Retinal pigment epithelial cell (primary cell): Measurements from ENCODE around the gene NDUFA13.

Experiments used
- DNase-seq: peaks from one replicate; pipeline ENCODE4 v3.0.0-alpha.2; 2010; ENCODE audit warnings: low read depth
- H3K4me3 ChIP-seq: 2 replicates; pipeline ENCODE4 v1.5.1; 2011; ENCODE audit warnings: mild to moderate bottlenecking, low read length, control low read depth, moderate library complexity
- TF ChIP-seq, protein P1 (sequence below): conservative IDR thresholded peaks from 2 replicates; pipeline ENCODE4 v1.5.1; 2011; ENCODE audit warnings: low read depth, low read length, control low read depth, inconsistent platforms

The NDUFA13 gene

DNA sequence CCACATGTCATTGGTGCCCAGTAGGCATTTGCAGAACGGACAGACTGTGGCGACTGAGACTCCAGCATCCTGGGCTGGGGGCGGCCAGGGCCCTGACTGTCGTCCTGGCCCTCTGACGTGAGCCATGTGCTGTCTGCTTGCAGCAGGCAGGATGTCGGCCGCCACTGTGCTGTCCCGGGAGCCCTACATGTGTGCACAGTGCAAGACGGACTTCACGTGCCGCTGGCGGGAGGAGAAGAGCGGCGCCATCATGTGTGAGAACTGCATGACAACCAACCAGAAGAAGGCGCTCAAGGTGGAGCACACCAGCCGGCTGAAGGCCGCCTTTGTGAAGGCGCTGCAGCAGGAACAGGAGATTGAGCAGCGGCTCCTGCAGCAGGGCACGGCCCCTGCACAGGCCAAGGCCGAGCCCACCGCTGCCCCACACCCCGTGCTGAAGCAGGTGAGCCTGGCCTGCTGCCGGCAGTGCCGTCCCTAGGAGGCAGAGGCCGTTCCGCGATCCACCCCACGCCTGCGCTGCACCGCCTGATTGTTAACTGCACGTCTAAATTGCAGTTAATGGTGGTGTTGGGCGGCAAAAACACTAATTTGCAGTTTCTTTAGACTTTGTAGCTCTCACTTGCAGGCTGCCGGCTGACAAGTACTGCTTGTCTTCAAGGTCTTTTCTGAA is 14.9 kb upstream of the NDUFA13 start:
- no peak for DNase-seq
- H3K4me3 ChIP-seq = no peak overlapping the region
- TF ChIP-seq, protein P1, sequence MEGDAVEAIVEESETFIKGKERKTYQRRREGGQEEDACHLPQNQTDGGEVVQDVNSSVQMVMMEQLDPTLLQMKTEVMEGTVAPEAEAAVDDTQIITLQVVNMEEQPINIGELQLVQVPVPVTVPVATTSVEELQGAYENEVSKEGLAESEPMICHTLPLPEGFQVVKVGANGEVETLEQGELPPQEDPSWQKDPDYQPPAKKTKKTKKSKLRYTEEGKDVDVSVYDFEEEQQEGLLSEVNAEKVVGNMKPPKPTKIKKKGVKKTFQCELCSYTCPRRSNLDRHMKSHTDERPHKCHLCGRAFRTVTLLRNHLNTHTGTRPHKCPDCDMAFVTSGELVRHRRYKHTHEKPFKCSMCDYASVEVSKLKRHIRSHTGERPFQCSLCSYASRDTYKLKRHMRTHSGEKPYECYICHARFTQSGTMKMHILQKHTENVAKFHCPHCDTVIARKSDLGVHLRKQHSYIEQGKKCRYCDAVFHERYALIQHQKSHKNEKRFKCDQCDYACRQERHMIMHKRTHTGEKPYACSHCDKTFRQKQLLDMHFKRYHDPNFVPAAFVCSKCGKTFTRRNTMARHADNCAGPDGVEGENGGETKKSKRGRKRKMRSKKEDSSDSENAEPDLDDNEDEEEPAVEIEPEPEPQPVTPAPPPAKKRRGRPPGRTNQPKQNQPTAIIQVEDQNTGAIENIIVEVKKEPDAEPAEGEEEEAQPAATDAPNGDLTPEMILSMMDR = no peak

- TF ChIP-seq, protein P1 = no peak
- no peak overlapping the region for H3K4me3 ChIP-seq
- DNase-seq = no peak
Measured at GRCh38 chr19:19501798-19502197, 14.2 kb upstream of the NDUFA13 start.

GRCh38 chr19:19502281-19502680 is 13.7 kb upstream of the NDUFA13 start:
- TF ChIP-seq, protein P1 = no peak
- no peak overlapping the region for H3K4me3 ChIP-seq
- DNase-seq = no peak

- TF ChIP-seq, protein P1 = no peak
- no peak for DNase-seq
- H3K4me3 ChIP-seq = no peak overlapping the region
Measured at GRCh38 chr19:19502808-19503602, 13.0 kb upstream of the NDUFA13 start.

DNA sequence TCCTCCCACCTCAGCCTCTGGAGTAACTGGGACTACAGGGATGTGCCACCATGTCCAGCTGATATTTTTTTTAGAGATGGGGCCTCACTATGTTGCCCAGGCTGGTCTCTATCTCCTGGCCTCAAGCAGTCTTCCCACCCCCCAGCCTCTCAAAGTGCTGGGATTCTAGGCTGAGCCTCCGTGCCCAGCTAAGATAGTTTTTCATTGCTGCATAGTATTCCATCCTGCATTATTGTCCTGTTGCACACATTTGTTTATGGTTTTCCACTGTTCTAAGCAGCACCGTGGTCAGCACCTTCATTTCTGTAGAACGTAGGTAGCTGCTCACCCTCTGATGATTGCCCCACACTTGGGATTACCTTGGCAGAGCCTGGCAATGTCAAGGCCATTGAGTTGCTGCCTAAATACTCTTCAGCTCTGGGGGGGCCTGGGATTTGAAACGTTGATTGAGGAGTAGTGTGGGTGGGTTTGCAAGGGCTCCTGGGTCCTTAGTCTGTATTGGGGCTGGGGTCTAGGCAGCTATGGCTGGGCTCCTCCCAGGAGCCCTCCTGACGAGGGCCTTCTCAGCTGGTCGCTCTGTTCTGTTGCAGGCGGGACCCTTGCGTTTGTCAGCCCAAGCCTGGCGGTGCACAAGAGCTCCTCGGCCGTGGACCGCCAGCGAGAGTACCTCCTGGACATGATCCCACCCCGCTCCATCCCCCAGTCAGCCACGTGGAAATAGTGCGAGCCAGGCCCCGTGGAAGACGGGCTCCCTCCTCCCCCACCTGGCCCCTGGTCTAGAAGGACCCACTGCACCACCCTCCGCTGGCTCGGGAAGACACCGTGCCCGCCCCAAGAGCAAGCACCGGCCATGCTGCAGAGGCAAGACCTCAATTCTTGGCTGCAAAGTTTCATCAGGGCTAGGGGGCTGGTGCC is 11.0 kb upstream of the NDUFA13 start:
- DNase-seq = no peak
- H3K4me3 ChIP-seq = no peak overlapping the region
- TF ChIP-seq, protein P1 = no peak

DNA sequence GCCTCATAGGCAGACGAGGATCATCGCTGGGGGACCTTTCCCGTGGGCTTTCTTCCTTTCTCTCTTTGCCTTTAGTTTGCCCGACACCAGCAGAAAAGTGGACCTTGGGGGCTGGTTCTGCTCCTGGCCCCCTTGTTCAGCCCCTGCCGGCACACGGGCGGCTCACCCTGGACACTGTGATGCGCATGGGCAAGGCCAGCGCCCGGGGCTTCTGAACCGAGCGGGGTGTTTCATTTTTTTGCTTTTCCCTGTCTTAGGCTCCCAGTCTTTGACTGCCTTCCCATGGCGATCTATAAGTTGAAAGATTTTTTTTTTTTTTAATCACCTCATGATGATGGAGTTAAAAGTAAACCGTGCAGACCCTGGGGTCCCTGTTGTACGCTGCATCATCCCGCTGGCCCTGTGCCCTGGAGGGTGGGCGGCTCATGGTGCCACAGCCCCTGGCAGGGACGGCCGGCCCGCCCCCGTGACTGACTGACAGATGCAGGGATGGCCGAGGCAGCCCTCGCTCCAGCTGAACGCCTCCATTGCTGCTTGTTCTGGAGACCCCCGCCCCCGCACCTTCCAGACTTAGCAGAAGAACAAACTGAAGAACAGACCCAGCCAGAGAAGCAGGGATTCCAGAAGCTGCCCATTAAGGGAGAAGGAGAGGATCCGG is 10.2 kb upstream of the NDUFA13 start:
- H3K4me3 ChIP-seq = no peak overlapping the region
- TF ChIP-seq, protein P1 = no peak
- no peak for DNase-seq
